Stimulated activated CD4-positive, alpha-beta T cell treated with anti-CD3 and anti-CD28 coated beads, Interleukin-2, amount 100 ng/mL, for 24 hours (primary cell): ENCODE measurements around the gene KIAA1614.
"Not testable (repeated sequence)": the region's sequence is repeated elsewhere in the genome, so short reads cannot be mapped to it uniquely, and the experiment has no call there.

ENCODE experiments used
- DNase-seq, 2 donors: peaks; one replicate each; pipeline ENCODE4 v3.0.0-alpha.2; 2020

The KIAA1614 gene

GRCh38 chr1:180966312-180966711 is 53.6 kb downstream of the KIAA1614 start:
- no peak for DNase-seq

DNA sequence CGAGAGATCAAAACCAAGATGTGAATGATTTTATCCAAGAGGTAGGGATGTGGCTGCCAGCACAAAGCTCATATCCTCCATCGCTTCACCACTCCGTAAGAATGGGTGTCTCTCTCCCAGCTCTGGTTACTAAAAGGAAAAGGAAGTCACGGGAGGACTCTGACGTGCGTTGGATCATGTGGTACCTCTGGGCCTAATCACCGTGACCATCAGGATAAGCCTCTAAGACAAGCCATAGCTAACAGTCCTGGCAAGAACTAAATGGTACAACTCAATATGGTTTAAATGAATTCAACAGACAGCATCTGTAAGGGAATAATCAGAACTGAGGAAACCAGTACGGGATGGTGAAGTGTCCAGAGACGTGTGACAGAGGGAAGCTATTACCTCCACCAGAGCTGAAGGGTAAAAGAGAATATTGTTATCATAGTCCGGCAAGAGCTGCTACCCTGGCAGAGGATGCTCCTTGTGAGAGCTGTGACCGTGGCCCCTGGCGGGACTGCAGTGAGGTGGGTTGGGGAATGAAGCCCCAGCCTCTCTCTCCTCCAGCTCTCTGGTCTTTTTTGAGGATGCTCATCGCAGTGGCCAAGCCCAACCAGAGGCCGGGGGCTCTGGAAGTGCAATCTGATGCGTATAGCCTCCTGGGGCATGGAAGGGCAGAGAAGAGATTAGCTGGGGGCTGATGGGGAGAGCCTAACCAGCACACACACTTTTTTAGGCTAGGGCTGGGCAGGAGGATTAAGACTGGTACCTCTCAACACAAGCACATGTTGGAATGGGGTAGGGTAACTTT is 54.2 kb downstream of the KIAA1614 start:
- DNase-seq = no peak

GRCh38 chr1:180967558-180967957 is 54.9 kb downstream of the KIAA1614 start:
- DNase-seq = no peak

- DNase-seq = not testable (repeated sequence)
Measured at GRCh38 chr1:180968834-180969233, 56.1 kb downstream of the KIAA1614 start.

- DNase-seq = no peak
Measured at GRCh38 chr1:180969434-180969833, 56.7 kb downstream of the KIAA1614 start.

DNA sequence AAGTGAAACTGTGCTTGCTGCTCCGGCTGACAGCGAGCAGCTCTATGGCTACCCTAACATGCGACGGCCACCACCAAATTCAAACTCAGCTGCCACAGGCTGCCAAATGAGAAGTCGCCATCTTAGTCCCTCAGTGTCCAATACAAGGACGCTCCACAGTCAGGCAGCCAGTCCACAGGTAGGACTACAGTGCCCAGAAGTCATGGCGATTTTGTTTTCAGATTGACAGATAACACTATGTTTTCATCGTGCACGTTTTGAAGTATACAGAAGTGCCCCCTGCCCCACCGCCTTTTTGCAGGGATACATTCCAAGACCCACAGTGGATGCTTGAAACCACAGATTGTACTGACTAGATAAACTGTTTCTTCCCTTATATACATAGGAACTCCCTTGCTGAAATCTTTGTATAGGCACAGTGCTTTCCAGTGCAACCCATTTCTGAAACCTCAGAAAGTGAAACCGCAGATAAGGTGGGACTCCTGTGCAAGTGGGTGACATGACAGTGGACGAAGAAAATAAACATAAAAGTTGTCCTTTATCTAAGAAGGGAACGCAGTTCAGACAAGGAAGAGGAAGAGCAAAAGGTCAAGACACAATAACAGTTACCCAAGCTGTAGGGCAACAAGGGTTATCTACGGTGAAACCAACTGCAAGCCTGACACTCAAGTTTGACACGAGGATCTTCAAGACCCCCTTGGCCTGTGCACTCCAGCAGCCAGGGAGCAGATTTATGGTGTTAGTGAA is 57.8 kb downstream of the KIAA1614 start:
- no peak for DNase-seq

DNA sequence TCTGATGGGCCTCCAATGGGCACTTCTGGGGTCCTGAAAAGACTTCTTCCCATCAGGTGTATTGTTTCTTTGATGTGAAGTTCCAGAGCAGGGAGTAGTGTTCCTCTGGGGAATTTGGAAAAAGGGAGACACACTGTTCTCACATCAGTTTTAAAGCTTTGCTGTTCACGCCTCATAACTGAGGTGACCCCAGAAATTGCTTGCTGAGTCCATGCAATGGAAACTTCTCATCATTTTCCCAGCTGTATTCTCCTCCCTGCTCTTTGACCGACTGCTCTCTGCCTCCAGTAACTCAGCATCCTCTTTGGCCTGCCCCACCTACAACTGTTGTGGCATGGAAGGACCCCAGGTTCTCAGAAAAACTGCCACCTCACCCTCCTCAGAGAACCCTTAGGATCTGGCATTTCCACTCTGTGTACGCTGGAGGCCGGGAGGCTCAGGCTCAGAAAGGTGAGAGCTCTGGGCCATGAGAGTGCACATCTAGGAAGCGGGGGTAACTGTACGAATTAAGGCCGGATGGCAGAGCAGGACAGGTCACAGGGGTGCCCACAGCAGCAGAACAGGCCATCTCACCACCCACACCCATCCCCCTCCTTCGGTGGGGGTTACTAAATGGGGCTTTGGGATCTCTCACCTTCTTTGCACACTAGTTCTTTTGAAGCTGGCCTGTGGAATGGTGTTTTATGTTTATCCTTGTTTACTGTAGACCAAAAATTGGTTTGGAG is 58.7 kb downstream of the KIAA1614 start:
- no peak for DNase-seq

GRCh38 chr1:180973369-180973768 is 60.7 kb downstream of the KIAA1614 start:
- DNase-seq = no peak

DNA sequence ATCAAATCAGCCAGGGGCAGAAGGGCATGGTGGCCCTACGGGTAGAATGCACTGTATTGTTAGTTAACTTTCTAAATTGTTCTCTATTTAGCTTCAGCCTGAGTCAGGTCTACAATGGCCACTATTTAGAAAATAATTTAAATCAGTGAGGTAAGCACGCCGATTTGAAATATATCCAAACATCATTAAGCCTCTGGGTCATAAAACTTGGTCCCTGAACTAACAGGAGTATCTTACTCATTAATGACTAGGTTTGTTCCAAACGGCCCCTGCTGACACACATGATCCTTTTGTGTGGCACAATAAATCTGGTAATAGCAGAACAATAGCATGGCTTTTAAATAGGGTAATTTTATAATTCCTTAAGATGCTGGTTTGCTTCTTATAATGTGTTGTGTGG is 61.5 kb downstream of the KIAA1614 start:
- no peak for DNase-seq

DNA sequence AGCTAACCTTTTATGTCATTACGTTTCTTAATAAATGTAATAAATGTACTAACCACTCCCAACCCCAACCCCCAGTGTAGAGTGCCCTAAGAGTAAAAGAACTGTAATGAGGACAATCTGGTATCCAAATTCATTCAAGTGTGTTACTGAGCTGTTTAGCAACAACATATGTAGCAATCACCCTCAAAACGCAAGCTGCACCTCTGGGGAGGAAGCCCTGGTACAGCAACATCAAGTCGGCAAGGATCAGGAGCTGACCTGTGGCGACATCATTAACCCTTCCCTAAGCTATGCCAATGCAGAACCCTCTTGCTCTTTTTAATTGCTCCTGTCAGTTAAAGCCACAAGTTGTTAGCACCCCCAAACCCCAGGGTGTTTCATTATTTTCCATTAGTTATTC is 62.9 kb downstream of the KIAA1614 start:
- DNase-seq = no peak

GRCh38 chr1:180976191-180976590 is 63.5 kb downstream of the KIAA1614 start:
- no peak for DNase-seq

- no peak for DNase-seq
Measured at GRCh38 chr1:180976732-180977357, 64.1 kb downstream of the KIAA1614 start.

GRCh38 chr1:180981596-180982387 is 69.1 kb downstream of the KIAA1614 start:
- peak; percentile 23 to 27 for DNase-seq

DNA sequence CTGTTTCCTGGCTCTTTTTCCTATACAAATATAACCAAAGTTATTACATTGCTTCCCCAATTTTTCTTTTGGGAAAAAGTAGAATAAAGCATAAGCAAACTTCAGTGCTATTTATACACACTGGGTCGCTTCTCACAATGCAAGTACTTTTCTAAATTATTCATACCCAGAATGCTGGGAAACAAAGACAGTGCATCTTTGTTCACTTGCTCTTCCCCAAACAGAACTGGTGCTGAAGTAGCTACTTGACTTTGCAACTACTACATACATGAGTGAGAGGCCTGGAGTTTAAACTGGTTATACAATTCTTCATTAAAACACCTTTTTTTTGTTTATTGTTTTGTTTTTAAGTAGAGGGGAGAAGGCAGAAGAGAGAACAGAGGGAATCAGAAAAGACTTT is 69.7 kb downstream of the KIAA1614 start:
- no peak for DNase-seq

DNA sequence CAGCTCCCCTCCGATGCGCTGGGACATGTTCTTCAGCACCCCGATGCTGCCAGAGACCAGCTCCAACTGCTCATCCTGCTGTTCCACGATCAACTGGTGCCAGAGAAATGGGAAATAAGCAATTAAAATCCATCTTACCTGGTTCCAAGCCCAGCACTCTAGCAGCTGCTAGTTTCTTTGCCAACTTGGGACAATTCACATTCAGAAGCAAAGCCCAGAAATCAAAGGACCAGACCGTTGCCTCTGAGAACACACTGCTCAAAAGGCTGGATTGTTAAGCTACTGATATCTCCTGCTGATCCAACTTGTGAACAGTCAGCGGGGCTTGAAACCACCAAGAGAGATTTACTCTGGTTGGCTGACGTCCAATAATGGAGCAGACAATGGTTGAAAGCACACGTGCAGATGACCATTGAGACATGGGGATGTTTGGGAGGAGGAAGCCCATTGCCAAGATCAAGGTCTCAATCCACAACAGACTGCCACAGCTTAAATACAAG is 75.6 kb downstream of the KIAA1614 start:
- no peak for DNase-seq

GRCh38 chr1:180994262-180994661 is 81.6 kb downstream of the KIAA1614 start:
- no peak for DNase-seq

DNA sequence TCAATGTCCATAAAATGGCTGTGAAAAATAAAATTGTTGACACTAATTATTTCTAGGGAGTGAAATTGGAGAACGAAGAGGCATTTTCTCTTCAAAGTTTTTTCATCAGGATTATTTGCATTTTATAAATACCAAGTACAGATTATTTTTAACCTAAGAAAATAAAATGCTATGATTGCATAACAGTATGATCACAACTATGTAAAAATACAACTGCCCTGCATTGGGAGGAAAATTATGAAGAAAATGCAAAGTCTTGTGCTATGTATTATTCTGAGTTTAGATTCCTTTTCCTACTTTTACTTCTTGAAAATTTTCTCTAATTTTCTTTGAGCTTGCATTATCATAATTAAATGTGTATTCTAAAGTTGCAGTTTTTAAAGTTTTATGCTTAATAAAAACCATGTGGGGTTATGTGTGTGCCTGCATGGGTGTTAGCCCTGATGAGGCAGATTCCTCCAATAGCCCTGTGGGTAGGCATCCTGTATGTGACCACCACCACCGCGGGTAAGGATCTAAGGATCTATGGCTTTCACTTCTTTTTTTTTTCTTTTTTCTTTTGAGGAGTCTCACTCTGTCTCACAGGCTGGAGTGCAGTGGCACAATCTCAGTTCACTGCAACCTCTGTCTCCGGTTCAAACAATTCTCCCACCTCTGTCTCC is 85.3 kb downstream of the KIAA1614 start:
- no peak for DNase-seq
